K562 (cell line): ENCODE data around the gene ARHGAP32. TPM values are rescaled to one million over a fixed set of nuclear protein-coding genes. Genes with fewer than 3 reads are reported as not detected.

Experiments
- ATAC-seq: fragments of 200-7000 bp; cut with Tn5 transposase; 3 replicates; pipeline ENCODE4 v1.9.1; 2020; ENCODE audit warnings: moderate library complexity
- BruUV-seq: library from RNA; stranded (reverse); fragments of 400-500 nt; replicated peaks from 2 replicates; lab custom pipeline; 2021; lab: Mats Ljungman, UMichigan
- CTCF ChIA-PET: fragments of 300-600 bp; formaldehyde crosslinking; extraction: SDS; loops from one replicate; lab custom pipeline; 2021; ENCODE audit warnings: low intra/inter-chr PET ratio; lab: Yijun Ruan, JAX
- POLR2A ChIA-PET: fragments of 300-600, 350-650 bp; sonication (Branson Sonifier 250); formaldehyde crosslinking; extraction: SDS; loops from one replicate; lab custom pipeline; 2021; ENCODE audit warnings: antibody characterized with exemption, inconsistent platforms; lab: Yijun Ruan, JAX
- DNase-seq, 4 experiments: peaks; one replicate each; pipeline versions ENCODE4 v3.0.0 to v3.0.0-alpha.2; 2011 to 2018; ENCODE audit warnings: low spot score in 3 of 4, mixed read lengths in 3 of 4; ENCODE audit errors: extremely low read depth in 1 of 4
- FAIRE-seq: peaks from 2 replicates; lab custom pipeline; 2011; peaks lifted over from hg19 to GRCh38; lab: Jason Lieb, UNC
- H2AFZ ChIP-seq: 2 replicates; pipeline ENCODE4 v1.6.0; 2011; ENCODE audit warnings: low read depth, low read length, control low read depth, inconsistent platforms
- H3K27ac ChIP-seq: fragments of 200-600 bp; 3 replicates; pipeline ENCODE4 v1.8.0; 2011; ENCODE audit warnings: low read depth, mild to moderate bottlenecking, control low read depth, inconsistent platforms, low read length, moderate library complexity, mixed read lengths; ENCODE audit errors: extremely low read depth
- H3K27me3 ChIP-seq, 2 experiments: fragments of 300-600 bp in 1 of 2; 2 replicates in 1 of 2; 3 replicates in 1 of 2; pipeline versions ENCODE4 v1.6.0 to v1.8.0; 2011; ENCODE audit warnings: inconsistent platforms in 2 of 2, low read length in 2 of 2, mild to moderate bottlenecking in 1 of 2, mixed read lengths in 1 of 2, moderate library complexity in 1 of 2; ENCODE audit not compliant: control insufficient read depth in 2 of 2, insufficient read depth in 2 of 2
- H3K36me3 ChIP-seq: fragments of 300-600 bp; 3 replicates; pipeline ENCODE4 v1.8.0; 2011; ENCODE audit warnings: mild to moderate bottlenecking, low read length, inconsistent platforms; ENCODE audit not compliant: control insufficient read depth, insufficient read depth
- H3K4me1 ChIP-seq, 2 experiments: fragments of 200-600 bp in 1 of 2; replicated peaks in 1 of 2; 2 replicates in 1 of 2; 3 replicates in 1 of 2; pipeline versions ENCODE4 v1.5.1 to v1.8.0; 2011; ENCODE audit warnings: inconsistent platforms in 2 of 2, low read length in 2 of 2, mild to moderate bottlenecking in 1 of 2, mixed read lengths in 1 of 2, moderate library complexity in 1 of 2; ENCODE audit not compliant: control insufficient read depth in 2 of 2, insufficient read depth in 2 of 2
- H3K4me2 ChIP-seq: 2 replicates; pipeline ENCODE4 v1.6.1; 2011; ENCODE audit warnings: low read length, control low read depth, inconsistent platforms, mixed read lengths; ENCODE audit not compliant: insufficient read depth
- H3K4me3 ChIP-seq: fragments of 200-600 bp; sonication (generic), shearing (Covaris generic); 2 replicates; pipeline ENCODE4 v1.5.1; 2016; ENCODE audit warnings: control low read depth, inconsistent platforms
- H3K79me2 ChIP-seq: fragments of 200-600 bp; 3 replicates; pipeline ENCODE4 v1.8.0; 2011; ENCODE audit warnings: low read length, inconsistent platforms; ENCODE audit not compliant: control insufficient read depth, insufficient read depth
- H3K9ac ChIP-seq, 2 experiments: 2 replicates each; pipeline versions ENCODE4 v1.6.0 to v1.6.1; 2011; ENCODE audit warnings: low read depth in 2 of 2, low read length in 2 of 2, control low read depth in 1 of 2, inconsistent platforms in 1 of 2, mild to moderate bottlenecking in 1 of 2, mixed read lengths in 1 of 2; ENCODE audit not compliant: insufficient read depth in 1 of 2
- H3K9me1 ChIP-seq: one replicate; pipeline ENCODE4 v1.6.0; 2011; ENCODE audit warnings: inconsistent platforms, mild to moderate bottlenecking, low read length, moderate library complexity; ENCODE audit not compliant: control insufficient read depth, insufficient read depth
- H3K9me3 ChIP-seq: replicated peaks from 2 replicates; pipeline ENCODE4 v1.5.1; 2011; ENCODE audit warnings: low read depth, low read length, inconsistent platforms; ENCODE audit not compliant: control insufficient read depth, insufficient read depth
- H4K20me1 ChIP-seq: replicated peaks from 2 replicates; pipeline ENCODE4 v1.6.1; 2011; ENCODE audit warnings: low read length, inconsistent platforms, mixed read lengths; ENCODE audit not compliant: control insufficient read depth, insufficient read depth
- CTCF ChIP-seq, 3 experiments: IDR thresholded peaks in 2 of 3; conservative IDR thresholded peaks in 1 of 3; 2 replicates each; pipeline ENCODE4 v1.5.1; 2011 to 2012; ENCODE audit warnings: low read length in 3 of 3, mild to moderate bottlenecking in 3 of 3, control low read depth in 2 of 3, improper control_type of control experiment in 1 of 3, inconsistent platforms in 1 of 3, low read depth in 1 of 3, mixed read lengths in 1 of 3, moderate library complexity in 1 of 3; ENCODE audit not compliant: insufficient read depth in 2 of 3
- DLX4 ChIP-seq: fragments of 250-450 bp; sonication (Bioruptor Pico); IDR thresholded peaks from 2 replicates; pipeline ENCODE4 v1.6.1; 2021; ENCODE audit warnings: mild to moderate bottlenecking
- ETS1 ChIP-seq: conservative IDR thresholded peaks from 2 replicates; pipeline ENCODE4 v1.6.1; 2011; ENCODE audit warnings: low read depth, mild to moderate bottlenecking, low read length; ENCODE audit not compliant: control insufficient read depth
- GTF2A2 ChIP-seq: IDR thresholded peaks from 2 replicates; pipeline ENCODE4 v1.6.1; 2016; ENCODE audit warnings: mild to moderate bottlenecking, missing genetic modification characterization, missing compliant biosample characterization
- HLTF ChIP-seq: fragments of 450-650 bp; IDR thresholded peaks from 2 replicates; pipeline ENCODE4 v1.6.1; 2016
- RHOXF2B ChIP-seq: fragments of 250-450 bp; sonication (Bioruptor Pico); conservative IDR thresholded peaks from 2 replicates; pipeline ENCODE4 v1.5.1; 2021
- SMC3 ChIP-seq: conservative IDR thresholded peaks from 2 replicates; pipeline ENCODE4 v1.6.1; 2011; ENCODE audit warnings: low read depth, low read length, improper control_type of control experiment; ENCODE audit not compliant: insufficient read depth
- THAP12 ChIP-seq: fragments of 250-450 bp; sonication (Bioruptor Pico); IDR thresholded peaks from 2 replicates; pipeline ENCODE4 v1.9.0; 2021; ENCODE audit warnings: mild to moderate bottlenecking, inconsistent platforms
- ZNF324 ChIP-seq: fragments of 250-450 bp; sonication (Bioruptor Pico); IDR thresholded peaks from 2 replicates; pipeline ENCODE4 v1.4.0; 2020; ENCODE audit warnings: mild to moderate bottlenecking
- WGBS: fragments of 100-300 bp; shearing (Covaris generic); methylation state at CpG from one replicate; pipeline ENCODE4 v1.1.6; 2016; ENCODE audit warnings: low coverage, mixed read lengths; ENCODE audit not compliant: insufficient coverage; ENCODE audit errors: missing lambda C conversion rate; 5-methylcytosine and 5-hydroxymethylcytosine counted together
- in situ Hi-C: fragments of 300-500 bp; cut with MboI; formaldehyde crosslinking; loops from 4 replicates; pipeline ENCODE4 v1.15.0; 2018; ENCODE audit warnings: inconsistent platforms, mixed read lengths
- intact Hi-C: fragments of 100-400 bp; cut with micrococcal nuclease; formaldehyde crosslinking; loops from 2 replicates; pipeline ENCODE4 v1.14.2; 2022
- polyA plus RNA-seq, 8 experiments: library from polyadenylated mRNA; depleted of rRNA in 4 of 8; stranded (reverse) in 5 of 8; unstranded in 3 of 8; fragments of >200 nt; fragmentation: Nextera tagmentation in 2 of 8; fragmentation: Illumina TruSeq in 1 of 8; extraction: Ambion mirVana in 2 of 8; extraction: Trizol in 1 of 8; gene quantifications; 2 replicates each; pipeline versions ENCODE4 v1.2.1 to v1.2.3, GENCODE V29; 2011 to 2014; ENCODE audit warnings: inconsistent platforms in 1 of 8, missing spikeins in 1 of 8
- total RNA-seq, 7 experiments: library from RNA; depleted of rRNA in 6 of 7; stranded (reverse); fragments of >200 nt in 6 of 7; fragmentation: Illumina TruSeq in 2 of 7; extraction: Trizol in 2 of 7; gene quantifications; 2 replicates each; pipeline versions ENCODE4 v1.2.1 to v1.2.3, GENCODE V29; 2011 to 2021; ENCODE audit warnings: low replicate concordance in 1 of 7

The ARHGAP32 gene
- total and polyA plus RNA-seq, 9 of the 15 experiments (the other 6 are each of a cell fraction or from before 2014, with no cell fraction given): 0.18 TPM; not detected in 8

- Histone ChIP-seq H3K36me3 (no peaks in the 10 kb centered on the region), H3K9me3 (no peaks in the 10 kb centered on the region), H3K4me2 (no peak overlapping the region), H2AFZ (no peak overlapping the region), H3K9me1 (no peaks in the 10 kb centered on the region), H3K79me2 (no peaks in the 10 kb centered on the region), H4K20me1 (no peaks in the 10 kb centered on the region), H3K9ac (no peak overlapping the region), H3K4me1 (no peaks in the 10 kb centered on the region), H3K4me3 (no peak overlapping the region), H3K27me3 (peaks cover 0 to 4% of the 10 kb centered on the region in 2 experiments; a peak in 2 of 5 replicates), H3K27ac (no peak overlapping the region)
- in situ Hi-C loops: loop anchor here (5.0 kb wide), 1 partner anchor 79 kb away; no protein-coding TSS in a partner anchor
- under 1% methylated on average over 7 of the region's 8 CpGs for WGBS
- POLR2A ChIA-PET: interaction anchor here (1.3 kb wide), 1 partner anchor 72 kb away, joined by 4 read pairs; no protein-coding TSS in a partner anchor
- ATAC-seq (peak; percentile 91), DNase-seq (peak; percentile 38 to 59 (median 46)), FAIRE-seq (peak; percentile 91)
- no TSS peak for BruUV-seq
- intact Hi-C loops: loop anchor here (1.0 to 10.0 kb wide), 4 partner anchors 72 to 922 kb away; no protein-coding TSS in a partner anchor
- CTCF ChIA-PET: interaction anchor here (0.6 to 2.6 kb wide), 5 partner anchors 72 to 925 kb away, joined by 3 to 23 read pairs (median 3); no protein-coding TSS in a partner anchor
- TF ChIP-seq SMC3: peak; percentile 62
- TF ChIP-seq THAP12: no peak
- no peak for TF ChIP-seq HLTF
- TF ChIP-seq ETS1: no peak
- TF ChIP-seq ZNF324 (CRISPR knock-in tag): no peak
- peak; percentile 62 to 76 (median 63); a peak in 5 of 6 replicates for TF ChIP-seq CTCF (IDR thresholded peaks at IDR 0.05 in 2 of 3, conservative IDR thresholded peaks at IDR 0.05 in 1 of 3; ENCODE audit: insufficient read depth in 2 of 3, low read depth in 1 of 3, low read length in 3 of 3)
- no peak for TF ChIP-seq RHOXF2B
- no peak for TF ChIP-seq GTF2A2
- TF ChIP-seq DLX4 (CRISPR knock-in tag): no peak
Observed at GRCh38 chr11:128956401-128957201, 235.5 kb downstream of the ARHGAP32 start.
